H1 (cell line): ENCODE results near the gene MAPKAPK2.

Source experiments
- CTCF ChIP-seq, 3 experiments: IDR thresholded peaks; 1 replicate in 2 of 3; 2 replicates in 1 of 3; pipeline versions ENCODE4 v1.5.1 to v1.6.1; 2011; ENCODE audit warnings: low read length in 3 of 3, mild to moderate bottlenecking in 3 of 3, inconsistent platforms in 2 of 3, low read depth in 1 of 3, moderate library complexity in 1 of 3; ENCODE audit not compliant: insufficient read depth in 1 of 3; ENCODE audit errors: control extremely low read depth in 1 of 3
- EZH2 ChIP-seq: fragments of 200-600 bp; sonication (generic); IDR thresholded peaks from 2 replicates; pipeline ENCODE4 v1.7.1; 2012; ENCODE audit warnings: low read depth, mild to moderate bottlenecking, moderate library complexity, low read length, inconsistent platforms; ENCODE audit not compliant: severe bottlenecking
- JUN ChIP-seq: IDR thresholded peaks from 2 replicates; pipeline ENCODE4 v1.6.1; 2011; ENCODE audit warnings: low read depth, mild to moderate bottlenecking, improper control_type of control experiment, low read length
- POLR2AphosphoS5 ChIP-seq: IDR thresholded peaks from 2 replicates; pipeline ENCODE4 v1.6.1; 2011; ENCODE audit warnings: low read depth, low read length
- RAD21 ChIP-seq, 2 experiments: IDR thresholded peaks in 1 of 2; conservative IDR thresholded peaks in 1 of 2; 2 replicates each; pipeline ENCODE4 v1.6.1; 2011; ENCODE audit warnings: low read depth in 2 of 2, low read length in 2 of 2, improper control_type of control experiment in 1 of 2, inconsistent platforms in 1 of 2, mild to moderate bottlenecking in 1 of 2, moderate library complexity in 1 of 2
- TAF1 ChIP-seq: IDR thresholded peaks from 2 replicates; pipeline ENCODE4 v1.6.1; 2011; ENCODE audit warnings: mild to moderate bottlenecking, low read depth, low read length

- TF ChIP-seq RAD21 (IDR thresholded peaks at IDR 0.05 in 1 of 2, conservative IDR thresholded peaks at IDR 0.05 in 1 of 2; ENCODE audit: low read depth in 2 of 2, low read length in 2 of 2) (no peak), EZH2 (no peak), CTCF (IDR thresholded peaks at IDR 0.05; ENCODE audit: control extremely low read depth in 1 of 3, insufficient read depth in 1 of 3, low read depth in 1 of 3, low read length in 3 of 3) (no peak), TAF1 (no peak), POLR2AphosphoS5 (no peak), JUN (no peak)
Observed at GRCh38 chr1:206713910-206714312, 29.2 kb downstream of the MAPKAPK2 start.
